ENCODE measurements around the gene ZFYVE26. TPM values are rescaled to one million over a fixed set of nuclear protein-coding genes. Genes with fewer than 3 reads are reported as not detected.

The ZFYVE26 gene
- polyA plus RNA-seq, 2 of the 4 experiments (the other 2 are of a cell fraction), result 4.5 to 11.3 TPM

GRCh38 chr14:67759916-67760315 lies 56.5 kb downstream of the ZFYVE26 start:
- ATAC-seq (no peak), FAIRE-seq (no peak), DNase-seq (ENCODE audit: low read depth in 1 of 2, low spot score in 1 of 2) (no peak)
- Histone ChIP-seq H3K27ac (no peak overlapping the region), H3K9me3 (no peaks in the 10 kb centered on the region), H3K4me1 (peaks cover 10% of the 10 kb centered on the region; the same call in 2 of the 3 replicates), H3K4me2 (no peak overlapping the region), H3K4me3 (no peak overlapping the region)
- WGBS (ENCODE audit: missing lambda C conversion rate), result 92% methylated on average over 2 of the region's 2 CpGs
- no peak for TF ChIP-seq E2F6 (IDR thresholded peaks at IDR 0.05; ENCODE audit: borderline replicate concordance, low read depth)
- no peak for TF ChIP-seq ZSCAN20 (CRISPR knock-in tag; IDR thresholded peaks at IDR 0.05)
- TF ChIP-seq CBX2 (IDR thresholded peaks at IDR 0.05; ENCODE audit: borderline replicate concordance, low read depth), result no peak
- TF ChIP-seq RCOR1 (IDR thresholded peaks at IDR 0.05; ENCODE audit: low read depth, low read length), result no peak
- no peak for TF ChIP-seq TFCP2L1 (CRISPR knock-in tag; IDR thresholded peaks at IDR 0.05)
- no peak for TF ChIP-seq EHMT2 (IDR thresholded peaks at IDR 0.05; ENCODE audit: low read depth)
- TF ChIP-seq SREBF2 (IDR thresholded peaks at IDR 0.05), result no peak
- no peak for TF ChIP-seq HDAC2 (IDR thresholded peaks at IDR 0.05)
- no peak for TF ChIP-seq ZC3H11A (IDR thresholded peaks at IDR 0.05)
- TF ChIP-seq HES2 (IDR thresholded peaks at IDR 0.05), result no peak
- no peak for TF ChIP-seq POLR2A (IDR thresholded peaks at IDR 0.05; ENCODE audit: low read length)
- no peak for TF ChIP-seq KDM5A (IDR thresholded peaks at IDR 0.05)
- no peak for TF ChIP-seq CTCF (IDR thresholded peaks at IDR 0.05)
- CTCF ChIA-PET, result interaction anchor here (0.5 to 1.4 kb wide), 5 partner anchors 8 to 1646 kb away, joined by 3 to 7 read pairs (median 3); no protein-coding TSS in a partner anchor
- POLR2A ChIA-PET, result no interaction called here

- no peak overlapping the region for H3K4me3 ChIP-seq
- no peaks in the 10 kb centered on the region for H3K9me3 ChIP-seq
- DNase-seq (ENCODE audit: low read depth in 1 of 2, low spot score in 1 of 2) (no peak), ATAC-seq (no peak), FAIRE-seq (no peak)
- no peaks in the 10 kb centered on the region for H3K4me1 ChIP-seq
- 84% methylated on average over 3 of the region's 3 CpGs for WGBS (ENCODE audit: missing lambda C conversion rate)
- POLR2A ChIA-PET, result no interaction called here
- H3K4me2 ChIP-seq, result no peak overlapping the region
- H3K27ac ChIP-seq, result no peak overlapping the region
- CTCF ChIA-PET, result interaction anchor here (0.7 to 1.0 kb wide), 2 partner anchors 9 to 155 kb away, joined by 3 read pairs; no protein-coding TSS in a partner anchor
- TF ChIP-seq FOSL2 (IDR thresholded peaks at IDR 0.05) (no peak), FOSL2 (CRISPR knock-in tag; IDR thresholded peaks at IDR 0.05) (no peak), ZFP36 (IDR thresholded peaks at IDR 0.05; ENCODE audit: borderline replicate concordance, partially characterized antibody) (no peak), NPAS2 (CRISPR knock-in tag; IDR thresholded peaks at IDR 0.05; ENCODE audit: borderline replicate concordance) (no peak)
Observed at GRCh38 chr14:67757175-67757574, 59.2 kb downstream of the ZFYVE26 start.

DNA sequence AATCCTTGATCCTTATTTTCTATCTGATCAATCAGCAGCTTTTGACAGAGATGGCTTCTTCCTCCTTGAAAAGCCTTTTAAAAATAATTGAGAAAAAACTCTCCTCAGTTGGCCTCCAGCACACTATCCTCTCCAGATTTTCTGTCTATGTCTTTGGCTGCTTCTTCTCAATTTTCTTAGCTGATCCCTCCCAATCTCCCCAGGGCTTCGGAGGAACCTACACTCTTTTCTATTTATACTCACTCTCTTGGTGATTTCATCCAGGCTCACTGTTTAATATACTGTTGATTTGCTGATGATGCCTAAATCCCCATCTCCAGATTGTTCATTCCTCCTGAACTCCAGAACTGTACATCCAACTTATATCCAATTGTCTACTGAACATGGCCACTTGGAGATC lies 59.9 kb downstream of the ZFYVE26 start:
- Histone ChIP-seq H3K4me1 (no peaks in the 10 kb centered on the region), H3K9me3 (no peaks in the 10 kb centered on the region), H3K27ac (no peak overlapping the region), H3K4me2 (no peak overlapping the region), H3K4me3 (no peak overlapping the region)
- no peak for ATAC-seq
- FAIRE-seq, result no peak
- CTCF ChIA-PET, result interaction anchor here (0.7 to 1.0 kb wide), 2 partner anchors 156 to 172 kb away, joined by 3 read pairs; no protein-coding TSS in a partner anchor
- TF ChIP-seq ZFP36 (IDR thresholded peaks at IDR 0.05; ENCODE audit: borderline replicate concordance, partially characterized antibody) (no peak), CHD2 (IDR thresholded peaks at IDR 0.05; ENCODE audit: low read length, partially characterized antibody) (no peak), PBX3 (IDR thresholded peaks at IDR 0.05) (no peak), NPAS2 (CRISPR knock-in tag; IDR thresholded peaks at IDR 0.05; ENCODE audit: borderline replicate concordance) (no peak), TFCP2L1 (CRISPR knock-in tag; IDR thresholded peaks at IDR 0.05) (no peak), RARB (CRISPR knock-in tag; IDR thresholded peaks at IDR 0.05) (no peak), RAD21 (conservative IDR thresholded peaks at IDR 0.05 in 1 of 2, IDR thresholded peaks at IDR 0.05 in 1 of 2) (no peak), HEYL (CRISPR knock-in tag; IDR thresholded peaks at IDR 0.05) (no peak), MAZ (IDR thresholded peaks at IDR 0.05; ENCODE audit: borderline replicate concordance, low read depth, low read length) (no peak)
- TF ChIP-seq, protein P1, sequence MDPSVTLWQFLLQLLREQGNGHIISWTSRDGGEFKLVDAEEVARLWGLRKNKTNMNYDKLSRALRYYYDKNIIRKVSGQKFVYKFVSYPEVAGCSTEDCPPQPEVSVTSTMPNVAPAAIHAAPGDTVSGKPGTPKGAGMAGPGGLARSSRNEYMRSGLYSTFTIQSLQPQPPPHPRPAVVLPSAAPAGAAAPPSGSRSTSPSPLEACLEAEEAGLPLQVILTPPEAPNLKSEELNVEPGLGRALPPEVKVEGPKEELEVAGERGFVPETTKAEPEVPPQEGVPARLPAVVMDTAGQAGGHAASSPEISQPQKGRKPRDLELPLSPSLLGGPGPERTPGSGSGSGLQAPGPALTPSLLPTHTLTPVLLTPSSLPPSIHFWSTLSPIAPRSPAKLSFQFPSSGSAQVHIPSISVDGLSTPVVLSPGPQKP (IDR thresholded peaks at IDR 0.05; ENCODE audit: low read depth, low read length), result no peak
- 91% methylated on average over 1 of the region's 1 CpG for WGBS (ENCODE audit: missing lambda C conversion rate)
- no peak for DNase-seq (ENCODE audit: low read depth in 1 of 2, low spot score in 1 of 2)
- POLR2A ChIA-PET, result no interaction called here

Data from A549 (cell line).